Activated CD8-positive, alpha-beta memory T cell treated with anti-CD3 and anti-CD28 coated beads, Interleukin-2, amount 50 U/mL, for 1 hour (primary cell): ENCODE data around the gene HSBP1L1.

Experiments used
- DNase-seq: peaks from one replicate; pipeline ENCODE4 v3.0.0-alpha.2; 2020; ENCODE audit errors: extremely low read depth

Gene HSBP1L1

DNA sequence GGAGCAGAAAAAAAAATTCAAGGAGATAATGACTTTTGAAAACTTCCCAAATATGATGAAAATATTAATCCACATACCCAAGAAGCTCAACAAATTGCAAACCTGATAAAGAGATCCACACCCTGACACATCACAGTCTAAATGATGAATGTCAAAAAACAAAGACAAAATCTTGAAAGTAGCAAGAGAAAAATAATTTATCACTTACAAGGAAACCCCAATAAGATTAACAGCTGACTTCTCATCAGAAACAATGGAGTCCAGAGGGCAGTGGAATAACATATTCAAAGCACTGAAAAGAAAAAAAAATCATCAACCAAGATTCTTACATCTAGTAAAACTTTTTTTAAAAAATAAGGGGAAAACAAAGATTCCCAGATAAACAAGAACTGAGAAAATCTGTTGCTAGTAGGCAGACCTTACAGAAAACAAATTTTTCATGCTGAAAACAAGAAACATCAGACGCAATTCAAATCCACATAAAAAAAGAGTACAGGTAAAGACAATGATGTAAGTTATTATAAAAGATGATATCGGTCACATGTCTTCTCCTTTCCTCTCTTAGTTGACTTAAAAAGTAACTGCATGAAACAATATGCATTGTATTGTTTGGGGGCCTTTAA lies 34.3 kb upstream of the HSBP1L1 start:
- no peak for DNase-seq

GRCh38 chr18:79931475-79931874 lies 33.0 kb upstream of the HSBP1L1 start:
- no peak for DNase-seq

- DNase-seq: no peak
Measured at GRCh38 chr18:79932907-79933306, 31.5 kb upstream of the HSBP1L1 start.

GRCh38 chr18:79933765-79934164 lies 30.7 kb upstream of the HSBP1L1 start:
- no peak for DNase-seq

GRCh38 chr18:79934311-79935097 lies 29.9 kb upstream of the HSBP1L1 start:
- DNase-seq: no peak

DNA sequence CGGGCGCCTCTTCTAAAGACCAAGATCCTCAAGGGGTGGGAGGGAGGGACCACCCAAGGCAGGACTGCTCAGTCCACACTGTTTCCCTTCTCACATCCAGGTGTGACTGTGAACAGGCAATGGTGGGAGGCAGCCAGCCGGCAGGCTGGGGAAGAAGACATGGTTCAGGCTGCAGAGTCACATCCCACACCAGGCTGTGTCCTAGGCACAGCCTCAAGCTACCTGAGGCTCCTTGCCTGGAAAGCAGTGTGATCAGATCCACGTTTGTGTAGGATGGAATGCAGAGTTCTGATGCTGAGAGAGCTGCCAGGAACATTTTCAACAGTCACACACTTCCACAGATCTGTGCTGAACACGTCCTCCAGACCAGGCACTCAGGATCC lies 29.4 kb upstream of the HSBP1L1 start:
- DNase-seq: no peak

GRCh38 chr18:79935499-79935898 lies 28.9 kb upstream of the HSBP1L1 start:
- no peak for DNase-seq

DNA sequence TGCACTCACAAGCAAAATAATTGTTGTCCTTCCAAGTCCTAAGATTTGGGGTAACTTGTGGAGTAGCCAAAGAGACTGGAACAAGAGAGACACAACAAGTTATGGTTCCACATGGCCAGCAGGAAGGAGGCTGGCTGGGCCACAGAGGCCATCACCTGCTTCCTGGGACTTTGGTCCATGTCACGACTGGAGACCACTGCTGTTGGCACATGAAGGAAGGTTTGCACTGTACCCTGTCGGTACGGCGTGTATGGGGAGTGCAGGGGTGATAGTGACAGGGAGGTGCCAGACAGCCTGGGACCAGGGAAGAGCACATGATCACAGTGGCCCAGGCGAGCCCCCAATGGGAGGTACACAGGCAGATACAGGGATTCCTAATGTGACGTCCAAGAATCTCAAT lies 28.5 kb upstream of the HSBP1L1 start:
- no peak for DNase-seq

DNA sequence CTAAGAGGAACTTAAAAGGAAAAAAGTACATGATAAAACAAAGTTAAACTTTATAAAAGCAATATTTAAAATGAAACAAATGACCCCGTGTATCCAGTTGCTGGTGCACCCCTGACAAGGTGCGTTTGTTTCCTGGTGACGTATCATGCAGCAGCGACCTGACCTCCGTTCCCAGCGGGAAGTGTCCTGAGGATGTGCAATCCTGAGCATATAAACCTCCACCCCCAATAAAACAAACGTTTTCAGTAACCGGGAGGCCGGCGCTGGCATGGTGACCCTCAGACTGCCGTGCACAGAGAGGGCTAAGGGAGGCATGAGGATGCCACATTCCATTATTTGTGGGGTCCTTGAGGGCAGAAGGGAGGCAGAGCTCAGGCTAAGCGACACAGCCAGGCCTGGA lies 27.8 kb upstream of the HSBP1L1 start:
- no peak for DNase-seq

DNA sequence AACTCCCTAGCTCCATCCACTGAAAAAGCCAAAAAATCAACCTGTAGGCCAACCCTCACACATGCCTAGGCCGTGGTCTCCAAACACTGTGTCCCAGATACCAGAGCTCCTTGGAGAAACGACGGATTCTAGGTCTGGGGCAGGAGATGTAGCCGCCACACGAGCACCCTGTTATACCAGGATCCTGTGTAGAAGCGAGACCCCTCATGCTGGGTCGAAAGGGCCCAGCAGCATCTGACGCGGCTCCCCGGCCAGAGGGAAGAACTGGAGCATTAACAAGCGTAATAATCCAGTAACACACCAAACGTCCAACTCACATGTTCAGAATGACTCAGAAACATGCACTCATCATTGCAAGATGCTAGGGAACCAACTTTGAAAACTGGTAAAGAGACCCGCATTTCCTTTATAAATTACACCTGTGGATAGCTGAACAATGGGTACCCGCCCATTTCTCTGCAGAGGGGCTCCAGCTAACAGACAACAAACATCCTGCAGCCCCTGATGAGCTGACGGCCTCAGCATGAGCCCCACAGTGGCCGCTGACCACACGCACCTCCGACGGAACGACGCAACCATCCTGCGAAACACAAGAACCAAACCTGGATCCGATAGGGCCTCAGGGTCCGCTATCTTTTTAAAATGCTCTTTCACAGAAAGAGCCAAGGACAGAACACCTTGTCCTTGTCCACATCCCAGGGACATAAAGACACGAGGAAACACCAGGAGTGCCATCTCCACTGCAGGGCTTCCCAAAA lies 27.2 kb upstream of the HSBP1L1 start:
- no peak for DNase-seq

DNA sequence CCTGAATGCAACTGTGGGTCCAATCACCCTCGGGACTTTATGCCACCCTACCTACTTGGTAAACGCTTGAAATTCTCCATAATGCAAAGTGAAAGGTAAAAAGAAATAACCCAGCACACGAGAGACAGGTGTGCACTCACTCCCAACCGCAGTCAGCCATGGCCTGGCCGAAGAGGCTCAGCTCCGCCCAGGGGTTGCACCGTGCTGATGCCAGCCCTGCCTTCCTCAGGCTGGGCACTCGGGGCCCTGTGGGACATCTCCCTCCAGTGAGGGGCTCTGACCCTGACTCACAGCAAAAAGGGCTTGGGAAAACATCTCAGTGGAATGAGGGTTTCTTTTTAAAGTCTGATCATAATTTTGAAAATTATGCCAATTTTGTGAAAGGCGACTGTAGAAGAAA lies 26.2 kb upstream of the HSBP1L1 start:
- DNase-seq: no peak

GRCh38 chr18:79939096-79939495 lies 25.3 kb upstream of the HSBP1L1 start:
- DNase-seq: no peak

DNA sequence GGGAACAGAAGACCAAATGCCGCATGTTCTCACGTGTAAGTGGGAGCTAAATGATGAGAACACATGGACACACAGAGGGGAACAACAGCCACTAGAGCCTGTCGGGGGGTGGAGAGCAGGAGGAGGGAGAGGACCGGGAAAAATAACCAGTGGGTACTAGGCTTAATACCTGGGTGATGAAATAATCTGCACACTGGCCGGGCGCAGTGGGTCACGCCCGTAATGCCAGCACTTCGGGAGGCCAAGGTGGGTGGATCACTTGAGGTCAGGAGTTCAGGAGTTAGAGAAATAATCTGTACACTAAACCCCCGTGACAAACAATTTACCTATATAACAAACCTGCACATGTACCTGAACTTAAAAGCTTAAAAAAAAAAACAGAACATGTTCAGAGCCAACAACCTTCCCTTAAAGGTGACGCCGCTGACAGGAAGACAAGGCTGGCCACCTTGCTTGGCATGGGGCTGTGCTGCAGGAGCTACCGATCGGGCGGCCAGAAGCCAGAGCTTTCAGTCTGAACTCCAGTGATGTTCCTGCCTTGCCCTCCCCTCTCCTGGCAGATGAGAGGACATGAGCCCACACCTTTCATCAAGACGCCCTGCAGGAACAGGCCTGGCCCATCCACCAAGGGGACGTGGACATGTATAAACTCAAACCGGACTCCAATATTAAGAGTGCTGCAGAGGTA lies 24.2 kb upstream of the HSBP1L1 start:
- no peak for DNase-seq

GRCh38 chr18:79940814-79941472 lies 23.5 kb upstream of the HSBP1L1 start:
- DNase-seq: no peak

- no peak for DNase-seq
Measured at GRCh38 chr18:79941473-79942119, 22.8 kb upstream of the HSBP1L1 start.

DNA sequence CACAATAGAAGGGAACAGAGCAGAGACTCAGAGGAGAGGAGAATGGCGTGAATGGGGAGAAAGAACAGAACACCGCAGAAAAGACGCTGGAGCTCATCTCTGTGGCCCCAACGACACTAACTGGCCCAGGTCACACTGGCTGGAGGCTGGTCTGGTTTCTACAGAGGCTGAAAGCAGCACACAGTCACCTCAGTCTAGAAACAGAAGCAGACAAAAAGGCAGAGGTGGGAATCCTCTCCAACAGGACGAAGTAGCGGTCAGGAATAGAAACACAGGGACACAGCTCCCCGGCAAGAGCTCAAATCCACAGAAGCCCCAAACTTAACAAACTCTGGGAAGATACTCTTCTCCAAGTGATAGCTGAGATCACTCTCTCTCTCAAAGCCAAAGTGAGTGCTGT lies 22.2 kb upstream of the HSBP1L1 start:
- DNase-seq: no peak

- DNase-seq: no peak
Measured at GRCh38 chr18:79942786-79943607, 21.4 kb upstream of the HSBP1L1 start.

DNA sequence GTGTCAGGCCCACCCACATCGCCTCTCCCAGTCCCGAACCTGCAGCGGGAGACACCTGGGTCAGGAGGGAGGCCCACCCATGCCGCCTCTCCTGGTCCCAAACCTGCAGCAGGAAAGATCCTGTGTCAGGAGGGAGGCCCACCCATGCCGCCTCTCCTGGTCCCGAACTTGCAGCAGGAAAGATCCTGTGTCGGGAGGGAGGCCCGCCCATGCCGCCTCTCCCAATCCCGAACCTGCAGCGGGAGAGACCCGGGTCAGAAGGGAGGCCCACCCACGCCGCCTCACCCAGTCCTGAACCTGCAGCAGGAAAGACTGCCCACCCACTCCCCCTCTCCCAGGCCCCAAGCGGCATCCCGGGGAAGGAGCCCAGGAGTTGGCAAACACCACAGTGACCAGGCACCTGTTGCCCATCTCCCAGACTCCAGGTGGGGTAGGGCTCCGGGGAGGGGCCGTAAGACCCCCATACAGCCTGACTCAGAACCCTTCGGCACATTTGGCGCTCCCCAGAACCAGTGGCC lies 20.8 kb upstream of the HSBP1L1 start:
- no peak for DNase-seq

DNA sequence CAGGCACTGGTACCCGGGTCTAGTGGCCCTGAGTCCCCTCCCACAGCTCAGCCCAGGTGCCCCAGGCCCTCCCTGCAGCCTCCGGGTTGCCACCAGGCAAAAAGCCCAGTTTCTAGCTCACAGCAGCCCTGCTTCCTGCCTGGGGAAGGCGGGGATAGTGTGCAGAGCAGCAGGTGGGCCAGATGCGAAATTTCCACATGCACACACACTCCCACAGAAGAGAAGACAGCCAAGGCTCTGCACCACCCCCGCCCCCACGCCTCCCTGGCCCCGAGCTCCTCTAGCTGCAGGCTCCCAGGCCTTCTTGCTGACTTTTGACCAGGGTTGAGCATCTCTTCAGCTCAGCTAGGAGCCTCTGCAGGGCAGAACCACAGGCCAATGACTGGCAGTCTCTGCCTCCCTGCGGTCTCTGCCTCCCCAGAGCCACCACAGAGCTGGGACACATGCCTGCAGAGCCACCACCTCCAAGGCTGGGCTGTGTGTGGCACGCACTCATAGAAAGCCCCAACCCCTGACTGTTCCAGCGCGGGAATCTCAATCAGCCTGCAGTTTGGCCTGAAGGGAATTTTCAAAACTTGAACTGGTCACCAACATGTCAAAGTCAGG lies 20.2 kb upstream of the HSBP1L1 start:
- DNase-seq: no peak

DNA sequence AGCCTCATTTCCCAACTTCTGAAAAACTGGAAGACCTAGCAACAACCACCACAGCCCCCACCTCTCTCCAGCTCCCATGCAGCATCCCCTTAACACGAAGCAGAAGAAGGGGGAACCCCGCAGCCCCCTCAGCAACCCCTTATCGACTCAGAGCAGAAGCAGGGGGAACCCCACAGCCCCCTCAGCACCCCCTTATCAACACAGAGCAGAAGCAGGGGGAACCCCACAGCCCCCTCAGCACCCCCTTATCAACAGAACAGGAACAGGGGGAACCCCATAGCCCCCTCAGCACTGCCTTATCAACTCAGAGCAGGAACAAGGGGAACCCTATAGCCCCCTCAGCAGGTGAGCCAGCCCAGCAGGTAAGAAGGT lies 19.7 kb upstream of the HSBP1L1 start:
- DNase-seq: no peak
